NCI-H1105 treated with DMSO at 0.1 percent for 48 hours (cell line): ENCODE data around the gene GPR137C.
"Not testable (repeated sequence)": the region's sequence is repeated elsewhere in the genome, so short reads cannot be mapped to it uniquely, and the experiment has no call there.

Experiments used
- DNase-seq: peaks from one replicate; lab custom pipeline; 2025; lab: John Stamatoyannopoulos, UW

GPR137C gene

GRCh38 chr14:52563120-52563519, 10.5 kb downstream of the GPR137C start:
- DNase-seq = no peak

DNA sequence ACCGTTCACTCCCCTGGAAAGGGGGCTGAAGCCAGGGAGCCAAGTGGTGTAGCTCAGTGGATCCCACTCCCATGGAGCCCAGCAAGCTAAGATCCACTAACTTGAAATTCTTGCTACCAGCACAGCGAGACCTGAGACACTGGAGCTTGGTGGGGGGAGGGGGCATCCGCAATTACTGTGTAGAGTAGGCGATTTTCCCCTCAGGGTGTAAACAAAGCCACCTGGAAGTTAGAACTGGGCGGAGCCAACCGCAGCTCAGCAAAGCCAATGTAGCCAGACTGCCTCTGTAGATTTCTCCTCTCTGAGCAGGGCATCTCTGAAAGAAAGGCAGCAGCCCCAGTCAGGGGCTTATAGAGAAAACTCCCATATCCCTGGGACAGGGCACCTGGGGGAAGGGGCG, 15.8 kb downstream of the GPR137C start:
- DNase-seq = not testable (repeated sequence)

DNA sequence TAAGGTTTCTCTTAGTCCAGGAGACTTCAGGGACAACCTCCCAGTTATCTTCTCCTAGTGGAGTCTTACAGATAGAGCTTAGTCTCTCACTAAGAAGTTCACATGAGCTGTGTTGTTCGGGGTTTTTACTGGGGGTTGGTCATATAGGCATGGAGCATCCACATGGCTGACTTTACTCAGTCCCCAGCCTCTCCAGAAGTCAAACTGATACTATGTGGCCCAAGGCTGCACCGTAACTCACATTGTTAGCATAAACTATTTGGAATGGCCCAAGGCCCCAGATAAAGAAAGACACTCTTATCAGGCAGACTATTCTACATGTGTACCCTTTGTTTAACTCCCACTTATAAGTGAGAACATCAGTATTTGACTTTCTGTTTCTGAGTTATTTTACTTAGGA, 23.2 kb downstream of the GPR137C start:
- DNase-seq = no peak

GRCh38 chr14:52583544-52583943, 30.9 kb downstream of the GPR137C start:
- no peak for DNase-seq

GRCh38 chr14:52589646-52590045, 37.0 kb downstream of the GPR137C start:
- no peak for DNase-seq

DNA sequence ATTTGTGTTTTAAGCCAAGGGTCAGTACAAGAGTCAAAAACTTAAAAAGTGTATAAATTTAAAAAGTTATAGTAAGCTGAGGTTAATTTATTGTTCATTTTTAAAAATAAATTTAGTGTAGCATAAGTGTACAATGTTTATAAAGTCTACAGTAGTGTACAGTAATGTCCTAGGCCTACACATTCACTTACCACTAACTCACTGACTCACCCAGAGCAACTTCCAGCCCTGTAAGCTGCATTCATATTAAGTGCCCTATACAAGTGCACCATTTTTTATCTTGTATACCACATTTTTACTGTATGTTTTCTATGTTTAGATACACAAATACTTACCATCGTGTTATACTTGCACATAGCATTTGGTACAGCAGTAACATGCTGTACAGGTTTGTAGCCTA, 37.7 kb downstream of the GPR137C start:
- no peak for DNase-seq

- no peak for DNase-seq
Observed at GRCh38 chr14:52596320-52596719, 43.7 kb downstream of the GPR137C start.

DNA sequence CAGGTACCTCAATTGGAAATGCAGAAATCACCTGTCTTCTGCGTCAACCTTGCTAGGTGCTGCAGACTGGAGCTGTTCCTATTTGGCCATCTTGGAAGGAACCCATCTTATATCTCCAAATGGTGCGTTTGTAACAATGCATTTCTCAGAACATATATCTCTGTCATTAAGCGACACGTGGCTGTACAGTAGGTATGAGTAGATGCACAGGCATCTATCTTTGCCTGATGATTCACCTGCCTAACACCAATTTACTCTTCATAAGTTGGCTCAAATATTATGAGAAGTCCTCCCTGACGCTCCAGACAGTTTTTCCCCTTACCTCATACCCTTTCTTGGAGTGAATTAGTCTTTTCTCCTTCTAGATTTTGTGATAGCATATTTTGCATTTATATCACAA, 44.2 kb downstream of the GPR137C start:
- DNase-seq = no peak

DNA sequence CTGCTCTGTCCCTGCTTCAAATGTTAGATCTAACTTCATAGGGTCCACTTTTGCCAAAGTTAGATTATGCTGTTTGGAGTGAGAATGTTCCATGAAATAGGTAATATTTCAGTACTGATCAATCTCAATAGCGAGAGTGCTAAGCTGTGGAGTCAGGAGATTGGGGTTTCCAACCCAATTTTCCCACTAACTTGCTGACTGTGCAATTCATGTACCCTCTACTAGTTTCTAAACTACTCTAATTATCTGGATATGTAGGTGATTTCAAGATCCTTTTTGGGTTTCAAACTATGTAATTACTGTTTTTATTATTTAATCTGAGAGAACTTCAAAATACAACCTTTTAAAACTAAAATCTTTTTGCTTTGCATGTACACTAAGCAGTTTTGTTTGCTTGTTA, 45.9 kb downstream of the GPR137C start:
- DNase-seq = no peak

DNA sequence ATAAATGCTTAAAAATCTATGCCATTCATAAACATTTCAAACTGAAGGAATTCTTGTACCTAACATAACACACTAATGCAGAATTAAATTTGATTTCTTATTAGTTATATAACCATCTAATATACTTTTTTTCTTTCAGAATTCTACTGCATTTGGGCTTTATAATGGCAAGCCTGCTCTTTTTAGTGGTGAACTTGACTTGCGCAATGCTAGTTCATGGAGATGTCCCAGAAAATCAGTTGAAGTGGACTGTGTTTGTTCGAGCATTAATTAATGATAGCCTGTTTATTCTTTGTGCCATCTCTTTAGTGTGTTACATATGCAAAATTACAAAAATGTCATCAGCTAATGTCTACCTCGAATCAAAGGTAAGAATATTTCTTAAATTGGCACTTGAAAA, 47.3 kb downstream of the GPR137C start:
- DNase-seq = no peak

DNA sequence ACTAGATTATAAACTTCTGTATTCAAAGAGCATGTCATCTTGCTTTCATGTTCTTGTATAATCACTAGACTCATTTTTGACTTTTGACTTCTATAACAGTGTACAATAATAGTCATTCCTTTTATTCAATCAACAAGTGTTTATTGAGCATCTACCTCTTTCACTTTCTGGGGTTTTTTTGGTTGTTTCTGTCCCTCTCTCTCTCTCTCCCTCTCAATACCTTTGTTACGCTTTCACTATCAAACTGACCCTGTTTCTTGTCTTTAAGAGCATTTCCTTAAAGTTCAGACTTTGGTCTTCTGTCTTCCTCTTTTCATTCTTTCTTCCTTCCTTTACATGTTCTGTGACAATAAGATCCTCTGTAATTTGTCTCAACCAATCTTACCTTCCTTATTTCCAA, 49.5 kb downstream of the GPR137C start:
- no peak for DNase-seq

DNA sequence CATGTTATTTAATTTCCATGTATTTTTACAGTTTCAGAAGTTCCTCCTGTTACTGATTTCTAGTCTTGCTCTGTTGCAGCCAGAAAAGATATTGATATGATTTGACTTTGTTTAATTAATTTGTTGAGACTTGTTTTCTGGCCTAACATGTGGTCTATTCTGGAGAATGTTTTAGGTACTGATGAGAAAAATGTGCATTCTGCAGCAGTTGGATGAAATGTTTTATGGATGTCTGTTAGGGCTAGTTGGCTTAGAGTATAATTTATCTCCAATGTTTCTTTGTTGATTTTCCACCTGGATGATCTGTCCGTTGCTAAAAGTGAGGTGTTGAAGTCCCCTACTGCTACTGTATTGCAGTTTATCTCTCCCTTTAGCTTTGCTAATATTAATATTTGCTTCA, 54.4 kb downstream of the GPR137C start:
- DNase-seq = no peak

- no peak for DNase-seq
Observed at GRCh38 chr14:52609445-52610044, 56.9 kb downstream of the GPR137C start.

DNA sequence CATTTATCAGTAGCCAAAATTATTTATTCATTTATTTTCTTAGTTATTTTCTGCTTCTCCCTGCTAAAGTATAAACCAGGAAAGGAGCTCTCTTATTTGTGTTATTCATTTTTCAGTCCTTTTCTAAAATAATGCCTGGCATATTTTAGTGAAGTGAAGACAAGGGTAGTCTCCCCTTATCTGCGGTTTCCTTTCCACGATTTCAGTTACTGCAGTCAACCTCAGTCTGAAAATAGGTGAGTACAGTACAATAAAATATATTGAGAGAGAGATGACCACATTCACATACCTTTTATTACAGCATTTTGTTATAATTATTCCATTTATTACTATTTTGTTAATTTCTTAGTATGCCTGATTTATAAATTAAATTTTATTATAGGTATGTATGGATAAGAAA, 57.6 kb downstream of the GPR137C start:
- no peak for DNase-seq

GRCh38 chr14:52618602-52619001, 66.0 kb downstream of the GPR137C start:
- no peak for DNase-seq

DNA sequence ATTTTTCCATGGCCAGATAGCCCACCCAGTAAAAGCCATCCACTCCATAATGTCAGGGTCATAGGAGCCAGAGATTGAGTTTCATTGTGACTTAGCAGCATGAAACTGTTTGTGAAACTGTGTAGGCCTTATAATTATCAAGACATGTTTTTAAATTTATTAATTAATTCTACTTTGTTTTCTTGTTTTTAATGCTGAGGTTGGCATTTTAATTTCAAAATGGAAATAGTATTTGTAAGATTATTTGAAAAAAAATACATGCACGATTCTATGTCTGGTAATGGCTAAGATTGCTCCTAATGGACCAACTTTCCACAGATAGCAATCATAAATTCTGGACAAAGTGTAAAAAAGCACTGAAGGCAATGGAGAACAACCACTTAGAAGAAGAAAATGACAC, 67.1 kb downstream of the GPR137C start:
- DNase-seq = no peak

- DNase-seq = no peak
Observed at GRCh38 chr14:52640137-52640536, 87.5 kb downstream of the GPR137C start.

- DNase-seq = no peak
Observed at GRCh38 chr14:52641745-52642144, 89.1 kb downstream of the GPR137C start.

DNA sequence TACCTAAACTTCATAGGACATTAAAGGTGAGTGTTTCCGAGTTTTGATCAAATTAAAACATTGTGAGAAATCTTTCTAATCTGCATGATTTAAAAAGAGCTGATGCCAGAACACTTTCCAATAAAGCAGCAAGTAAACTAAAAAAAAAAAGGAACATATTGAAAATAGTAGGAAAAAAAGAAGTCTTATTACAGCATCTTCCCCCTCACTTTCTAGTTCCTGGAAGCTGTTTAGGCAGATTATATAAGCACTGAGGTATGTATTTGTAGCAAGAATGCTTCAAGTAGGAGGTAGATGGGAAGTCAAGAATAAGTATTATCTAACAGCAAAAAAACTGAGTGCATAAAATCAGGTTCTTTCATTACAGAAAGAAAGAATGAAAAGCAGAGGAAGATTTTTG, 96.9 kb downstream of the GPR137C start:
- no peak for DNase-seq

DNA sequence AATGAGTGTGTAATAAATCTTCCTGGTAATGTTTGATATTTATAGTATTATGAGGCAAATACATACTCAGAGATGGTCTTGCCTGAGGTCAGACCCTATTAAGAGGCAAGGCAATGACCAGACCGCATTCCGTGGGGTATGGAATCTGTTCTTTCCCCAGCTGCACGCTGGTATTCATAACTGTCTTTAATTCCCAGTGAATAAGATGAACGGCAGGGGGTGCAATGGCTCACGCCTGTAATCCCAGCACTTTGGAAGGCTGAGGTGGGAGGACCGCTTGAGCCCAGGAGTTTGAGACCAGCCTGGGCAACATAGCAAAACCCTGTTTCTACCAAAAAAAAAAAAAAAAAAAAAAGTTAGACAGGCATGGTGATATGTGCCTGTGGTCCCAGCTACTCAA, 98.1 kb downstream of the GPR137C start:
- DNase-seq = no peak

DNA sequence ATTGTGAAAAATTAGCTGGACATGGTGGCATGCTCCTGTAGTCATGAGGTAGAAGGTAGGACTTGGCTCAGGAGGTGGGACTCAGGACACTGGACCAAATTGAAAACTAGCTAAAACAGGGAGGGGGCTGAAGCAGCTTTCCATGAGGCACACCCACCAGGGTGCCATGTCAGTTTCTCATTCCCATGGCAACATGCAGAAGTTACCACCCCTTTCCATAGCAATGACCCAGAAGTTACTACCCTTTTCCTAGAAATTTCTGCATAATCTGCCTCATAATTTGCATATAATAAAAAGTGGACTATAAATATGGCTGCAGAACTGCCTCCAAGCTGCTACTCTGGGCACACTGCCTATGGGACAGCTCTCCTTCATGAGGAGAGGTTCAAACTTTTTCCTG, 104.3 kb downstream of the GPR137C start:
- DNase-seq = no peak

DNA sequence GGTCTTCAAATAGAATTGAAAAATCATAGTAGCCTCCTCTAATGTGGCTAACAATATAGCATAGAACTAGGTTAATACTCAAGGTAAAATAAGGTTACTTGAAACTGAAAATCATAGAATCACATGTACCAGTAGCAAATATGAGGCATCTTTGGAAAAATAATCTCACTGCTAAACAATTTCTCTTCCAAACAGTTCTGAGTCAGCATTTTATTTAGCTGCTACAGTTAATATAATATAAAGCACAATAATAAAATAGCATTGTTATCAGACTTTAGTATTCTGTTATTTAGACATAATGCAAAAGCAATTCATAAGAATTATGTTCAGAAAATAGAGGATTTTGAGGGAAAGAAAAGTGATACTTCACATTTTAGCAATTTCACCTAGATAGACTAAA, 107.7 kb downstream of the GPR137C start:
- no peak for DNase-seq

DNA sequence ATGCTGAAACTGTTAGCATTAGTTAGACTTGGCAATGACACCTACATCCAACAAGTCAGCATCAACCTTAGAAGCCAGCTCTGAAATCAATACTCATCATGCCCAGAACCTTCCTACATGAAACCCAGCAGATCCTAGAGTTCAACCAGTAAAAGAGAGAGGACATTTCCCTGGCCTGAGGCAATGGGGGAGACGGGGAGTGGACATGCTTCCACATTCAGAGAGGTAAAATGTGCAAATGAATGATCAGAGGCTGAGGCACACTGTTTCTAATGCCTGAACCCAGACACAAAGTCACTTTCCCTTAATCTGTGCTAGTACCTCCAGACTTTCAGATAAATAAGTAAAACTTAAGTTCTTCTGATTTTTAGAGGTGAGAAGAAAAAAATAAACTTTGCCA, 108.2 kb downstream of the GPR137C start:
- DNase-seq = no peak

DNA sequence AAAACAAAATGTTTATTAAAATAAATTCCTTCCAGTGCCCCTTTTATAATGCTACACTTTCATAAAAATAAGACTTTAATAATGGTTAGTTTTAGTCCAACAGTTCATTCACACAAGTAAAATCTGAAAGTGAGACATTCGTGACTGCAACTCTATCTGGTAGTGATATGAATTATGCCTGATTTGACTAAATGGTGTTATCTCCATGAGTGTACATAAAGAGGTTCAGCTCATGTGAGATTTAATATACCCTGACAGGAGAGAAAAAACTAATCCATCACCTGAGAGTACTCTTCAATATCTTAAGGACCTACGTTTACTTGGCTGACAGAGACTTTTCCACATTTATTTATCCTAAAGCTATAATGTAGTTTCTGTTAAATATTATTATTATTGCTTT, 108.7 kb downstream of the GPR137C start:
- no peak for DNase-seq

- DNase-seq = no peak
Observed at GRCh38 chr14:52663850-52664249, 111.2 kb downstream of the GPR137C start.
